SK-N-SH (cell line): Measurements from ENCODE around the gene SCAPER.

ENCODE experiments used
- CTCF ChIP-seq: fragments of 200-600 bp; sonication (generic); IDR thresholded peaks from 2 replicates; pipeline ENCODE4 v1.6.1; 2017; ENCODE audit warnings: antibody characterized with exemption, mild to moderate bottlenecking, moderate library complexity
- EP300 ChIP-seq, 2 experiments: IDR thresholded peaks; 2 replicates each; pipeline versions ENCODE4 v1.4.0 to v1.6.1; 2012; ENCODE audit warnings: borderline replicate concordance in 1 of 2, low read depth in 1 of 2, low read length in 1 of 2
- JUND ChIP-seq: IDR thresholded peaks from 2 replicates; pipeline ENCODE4 v1.4.0; 2012
- RCOR1 ChIP-seq: fragments of 150-350 bp; IDR thresholded peaks from 2 replicates; pipeline ENCODE4 v1.6.1; 2017; ENCODE audit warnings: antibody characterized with exemption, low read length
- SMC3 ChIP-seq: IDR thresholded peaks from 2 replicates; pipeline ENCODE4 v1.6.1; 2012; ENCODE audit warnings: low read depth, low read length, improper control_type of control experiment
- TEAD4 ChIP-seq: IDR thresholded peaks from 2 replicates; pipeline ENCODE4 v1.4.0; 2012; ENCODE audit warnings: mild to moderate bottlenecking, borderline replicate concordance; ENCODE audit not compliant: insufficient read depth
- YY1 ChIP-seq: IDR thresholded peaks from 2 replicates; pipeline ENCODE4 v1.4.0; 2012; ENCODE audit warnings: low read depth, mild to moderate bottlenecking

GRCh38 chr15:76339305-76340197 is 565.6 kb downstream of the SCAPER start:
- TF ChIP-seq EP300 (IDR thresholded peaks at IDR 0.05; ENCODE audit: borderline replicate concordance in 1 of 2, low read depth in 1 of 2, low read length in 1 of 2): no peak
- no peak for TF ChIP-seq CTCF
- TF ChIP-seq SMC3: no peak
- TF ChIP-seq TEAD4: no peak
- no peak for TF ChIP-seq RCOR1
- TF ChIP-seq YY1: no peak
- no peak for TF ChIP-seq JUND
